GM18526 (cell line): ENCODE measurements around the gene MYH7B.

Source experiments
- POLR2A ChIP-seq: IDR thresholded peaks from 3 replicates; pipeline ENCODE4 v1.6.1; 2011; ENCODE audit not compliant: insufficient read length; ENCODE audit errors: extremely low read depth

Gene MYH7B

DNA sequence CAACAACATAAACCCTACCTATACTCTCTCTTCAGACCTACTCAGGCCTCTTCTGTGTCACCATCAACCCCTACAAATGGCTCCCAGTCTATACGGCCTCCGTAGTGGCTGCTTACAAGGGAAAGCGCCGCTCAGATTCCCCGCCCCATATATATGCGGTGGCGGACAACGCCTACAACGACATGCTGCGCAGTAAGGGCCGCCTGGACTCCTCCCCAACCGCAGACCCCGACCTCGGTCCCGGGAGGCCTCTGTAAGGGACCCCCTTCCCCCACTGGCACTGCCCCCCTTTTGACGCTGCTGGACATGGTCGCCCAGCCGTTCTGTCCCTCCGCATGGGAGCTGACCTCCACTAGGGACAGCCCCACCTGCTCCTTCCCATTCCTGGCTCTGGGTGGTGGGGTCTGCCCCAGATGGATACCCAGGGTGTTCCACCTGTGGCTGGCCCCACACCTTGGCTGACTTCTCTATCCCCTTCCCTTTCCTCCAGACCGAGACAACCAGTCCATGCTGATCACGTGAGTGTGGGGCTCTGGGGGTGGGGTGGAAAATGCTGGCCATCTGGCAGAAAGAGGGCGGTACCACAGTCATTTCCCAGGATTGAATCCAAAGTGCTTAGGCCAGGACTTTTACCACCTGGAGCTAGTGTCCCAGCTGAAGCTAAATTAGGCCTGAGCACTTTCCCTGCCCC is 25.0 kb downstream of the MYH7B start:
- no peak for TF ChIP-seq POLR2A

DNA sequence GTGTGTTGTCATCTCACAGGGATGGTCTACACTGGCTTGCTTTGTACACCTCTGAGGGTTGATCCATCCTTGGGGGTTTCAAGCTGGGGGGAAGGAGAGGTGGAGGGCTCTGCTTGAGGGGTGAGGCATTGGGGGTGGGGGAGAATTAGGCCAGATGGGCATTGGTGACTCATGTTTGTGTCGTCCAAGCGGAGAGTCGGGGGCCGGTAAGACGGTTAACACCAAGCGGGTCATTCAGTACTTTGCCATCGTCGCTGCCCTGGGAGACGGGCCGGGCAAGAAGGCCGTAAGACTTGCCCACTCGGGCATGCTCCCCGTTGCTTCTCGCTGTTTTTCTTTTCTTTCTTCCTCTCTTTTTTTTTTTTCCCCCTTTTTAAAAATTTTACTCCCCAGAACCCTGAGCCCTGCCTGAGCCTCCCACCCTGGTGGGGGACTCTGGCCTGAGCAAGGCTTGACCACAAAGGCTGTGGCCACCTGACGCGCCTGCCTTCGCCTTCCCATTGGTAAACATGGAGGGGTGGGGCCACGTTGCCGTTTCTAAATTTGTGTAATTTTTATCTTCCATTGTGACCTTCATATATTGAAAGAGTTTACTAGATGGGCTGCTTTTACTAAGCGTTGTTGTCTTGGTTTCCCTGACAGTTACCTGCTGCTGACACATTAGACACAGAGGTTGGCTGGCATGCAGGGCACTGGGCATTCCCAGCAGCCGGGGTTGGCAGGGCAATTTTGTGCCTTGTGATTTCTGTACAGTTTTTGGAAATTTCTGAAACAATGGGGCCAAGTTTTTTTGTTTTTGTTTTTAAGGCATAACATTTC is 26.8 kb downstream of the MYH7B start:
- TF ChIP-seq POLR2A = no peak

DNA sequence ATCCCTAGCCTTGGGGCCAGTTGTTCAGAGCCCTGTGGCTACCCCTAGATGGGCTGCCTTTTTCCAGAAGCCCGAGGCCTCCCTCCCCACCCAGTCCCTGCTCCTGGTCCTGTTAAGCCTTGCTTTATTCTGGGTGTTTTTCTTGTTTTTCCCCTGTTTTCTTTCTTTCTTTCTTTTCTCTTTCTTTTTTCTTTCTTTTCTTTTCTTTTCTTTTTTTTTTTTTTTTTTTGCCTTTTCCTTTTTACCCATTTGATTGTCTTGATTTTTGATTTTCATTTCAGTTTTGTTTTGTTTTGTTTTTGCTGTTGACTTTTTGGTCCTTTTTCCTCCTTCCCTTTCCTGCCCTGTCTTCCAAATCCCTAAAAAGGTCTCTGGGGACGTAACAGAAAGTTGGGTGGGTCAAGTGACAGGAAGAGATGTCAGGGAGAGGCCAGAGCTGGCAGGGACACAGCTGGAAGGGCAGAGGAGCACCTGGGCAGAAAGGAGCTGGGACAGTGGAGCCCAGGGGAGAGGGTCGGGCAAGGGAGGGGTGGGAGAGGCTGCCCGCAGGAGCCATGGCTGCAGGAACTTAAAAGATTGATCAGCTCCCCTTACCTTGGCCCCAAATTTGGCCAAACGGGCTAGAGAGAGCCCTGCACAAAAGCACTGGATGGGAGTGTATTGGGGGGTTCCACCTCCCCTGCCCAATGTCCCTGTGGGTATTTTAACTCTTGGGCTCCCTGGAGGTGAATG is 27.6 kb downstream of the MYH7B start:
- no peak for TF ChIP-seq POLR2A

DNA sequence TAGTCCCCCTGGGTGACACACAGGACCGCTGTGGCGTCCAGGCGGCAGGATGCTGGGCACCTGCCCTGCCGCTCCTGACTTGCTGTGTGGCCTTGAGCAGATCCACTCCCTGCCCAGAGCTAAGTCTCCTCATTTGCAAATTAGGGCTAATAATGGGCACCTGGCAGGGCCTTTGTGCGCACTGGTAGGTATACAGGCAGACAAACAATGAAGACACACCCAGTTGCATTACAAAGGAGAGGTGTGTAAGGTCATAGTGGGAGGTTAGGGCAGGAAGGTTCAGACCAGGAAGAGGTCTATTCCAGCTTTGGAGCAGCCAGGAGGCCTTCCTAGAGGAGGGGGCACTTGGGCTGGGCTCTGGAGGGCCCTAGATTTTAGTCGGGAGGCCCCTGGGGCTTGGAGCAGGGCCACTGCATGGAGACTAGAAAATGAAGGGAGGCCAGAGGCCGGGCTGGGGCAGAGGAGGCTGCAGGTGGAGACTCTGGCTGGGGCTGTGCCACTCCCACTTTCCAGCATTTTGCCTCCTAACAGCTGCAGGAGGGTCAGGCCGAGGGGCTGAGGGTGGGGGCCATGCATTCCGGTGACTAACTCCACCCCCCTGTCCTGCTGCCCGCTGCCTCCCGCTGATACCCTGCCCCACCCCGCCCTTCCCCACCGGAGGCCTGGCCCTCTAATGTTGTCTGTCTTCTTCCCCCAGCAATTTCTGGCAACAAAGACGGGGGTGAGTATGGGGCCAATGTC is 28.5 kb downstream of the MYH7B start:
- no peak for TF ChIP-seq POLR2A

DNA sequence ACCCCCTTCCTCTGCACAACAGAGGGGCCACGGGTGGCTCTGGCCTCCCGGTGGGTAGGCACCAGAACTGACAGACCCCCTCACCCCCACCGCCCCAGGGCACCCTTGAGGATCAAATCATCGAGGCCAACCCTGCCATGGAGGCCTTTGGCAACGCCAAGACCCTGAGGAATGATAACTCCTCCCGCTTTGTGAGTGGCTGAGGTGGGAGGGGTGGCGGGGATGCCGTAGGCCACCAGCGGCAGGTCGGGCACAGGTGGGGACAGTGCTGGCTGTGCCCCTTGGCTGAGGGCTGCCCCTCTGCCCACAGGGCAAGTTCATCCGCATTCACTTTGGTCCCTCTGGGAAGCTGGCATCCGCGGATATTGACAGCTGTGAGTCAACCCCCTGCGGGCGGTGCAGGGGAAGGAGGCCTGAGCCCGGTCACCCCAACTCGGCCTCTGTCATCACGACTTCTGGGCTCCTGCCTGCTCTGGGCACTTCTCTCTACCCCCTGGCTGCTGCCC is 29.1 kb downstream of the MYH7B start:
- TF ChIP-seq POLR2A = no peak

DNA sequence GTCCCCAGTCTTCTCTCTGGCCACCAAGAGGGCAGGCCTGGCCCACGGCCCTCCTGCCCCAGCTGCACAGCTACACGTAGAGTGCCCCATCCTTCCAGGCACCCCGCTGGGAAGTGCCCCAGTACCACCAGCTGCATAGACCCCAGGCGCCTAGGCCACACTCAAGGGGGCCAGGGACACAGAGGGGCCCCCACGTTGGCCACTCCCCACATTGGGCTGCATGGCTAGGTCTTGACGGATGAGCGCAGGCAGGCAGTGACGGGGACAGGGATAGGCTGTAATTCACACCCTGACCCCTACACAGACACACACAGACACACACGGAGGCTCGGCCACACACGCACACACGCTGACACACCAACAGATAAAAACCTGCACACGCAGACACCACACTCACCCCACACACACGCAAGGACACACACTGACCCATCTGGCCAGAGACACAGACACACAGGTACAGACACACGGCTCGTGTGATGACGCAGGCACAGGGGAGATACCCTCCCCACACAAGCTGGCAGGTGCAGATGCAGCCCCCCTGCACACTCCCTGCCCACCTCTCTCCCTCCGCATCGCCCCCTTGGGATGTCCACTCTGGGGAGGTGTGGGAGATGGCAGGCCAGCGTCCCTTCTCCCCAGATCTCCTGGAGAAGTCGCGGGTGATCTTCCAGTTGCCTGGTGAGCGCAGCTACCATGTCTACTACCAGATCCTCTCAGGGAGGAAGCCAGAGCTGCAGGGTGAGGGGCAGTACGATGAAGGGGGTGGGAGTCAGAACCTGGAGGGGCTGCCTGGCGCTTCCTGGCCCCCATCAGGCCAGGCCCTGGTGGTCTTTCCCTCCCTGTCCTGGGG is 30.0 kb downstream of the MYH7B start:
- no peak for TF ChIP-seq POLR2A

DNA sequence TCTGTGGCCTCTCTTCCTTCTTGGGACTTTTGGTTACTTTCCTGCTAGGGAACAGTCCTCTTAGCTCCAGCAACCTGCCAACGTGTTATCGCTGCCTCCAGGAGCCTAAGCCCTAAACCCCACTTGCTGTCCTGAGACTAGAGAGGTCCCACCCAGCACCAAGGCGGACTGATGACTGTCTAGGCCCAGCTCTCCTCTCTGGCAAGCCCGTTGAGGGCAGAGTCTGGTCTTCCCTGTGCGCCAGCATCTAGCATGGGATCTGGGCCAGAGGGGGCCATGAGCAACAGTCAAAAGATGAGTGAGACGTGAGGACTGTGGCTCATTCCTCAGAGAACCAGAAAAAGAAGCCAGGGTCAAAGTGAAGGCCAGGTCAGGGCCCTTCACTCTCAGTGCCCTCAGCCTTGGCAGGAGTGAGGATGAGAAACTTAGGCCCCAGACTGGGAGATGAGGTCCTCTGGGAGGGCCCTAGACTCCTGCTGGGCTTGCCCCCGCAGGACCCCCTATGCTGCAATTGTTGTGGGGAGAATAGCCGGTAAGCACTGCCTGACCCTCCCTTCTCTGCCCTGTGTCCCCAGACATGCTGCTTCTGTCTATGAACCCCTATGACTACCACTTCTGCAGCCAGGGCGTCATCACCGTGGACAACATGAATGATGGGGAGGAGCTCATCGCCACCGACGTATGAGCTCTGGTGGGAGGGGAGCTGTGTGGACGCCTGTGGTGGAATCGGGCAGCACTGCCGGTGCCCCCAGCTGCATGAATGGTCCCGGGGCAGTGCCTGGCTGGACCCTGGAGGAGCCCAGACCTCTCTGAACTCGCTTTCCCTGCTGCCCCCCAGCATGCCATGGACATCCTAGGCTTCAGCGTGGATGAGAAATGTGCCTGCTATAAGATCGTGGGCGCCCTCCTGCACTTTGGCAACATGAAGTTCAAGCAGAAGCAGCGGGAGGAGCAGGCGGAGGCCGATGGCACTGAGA is 30.9 kb downstream of the MYH7B start:
- TF ChIP-seq POLR2A = no peak

DNA sequence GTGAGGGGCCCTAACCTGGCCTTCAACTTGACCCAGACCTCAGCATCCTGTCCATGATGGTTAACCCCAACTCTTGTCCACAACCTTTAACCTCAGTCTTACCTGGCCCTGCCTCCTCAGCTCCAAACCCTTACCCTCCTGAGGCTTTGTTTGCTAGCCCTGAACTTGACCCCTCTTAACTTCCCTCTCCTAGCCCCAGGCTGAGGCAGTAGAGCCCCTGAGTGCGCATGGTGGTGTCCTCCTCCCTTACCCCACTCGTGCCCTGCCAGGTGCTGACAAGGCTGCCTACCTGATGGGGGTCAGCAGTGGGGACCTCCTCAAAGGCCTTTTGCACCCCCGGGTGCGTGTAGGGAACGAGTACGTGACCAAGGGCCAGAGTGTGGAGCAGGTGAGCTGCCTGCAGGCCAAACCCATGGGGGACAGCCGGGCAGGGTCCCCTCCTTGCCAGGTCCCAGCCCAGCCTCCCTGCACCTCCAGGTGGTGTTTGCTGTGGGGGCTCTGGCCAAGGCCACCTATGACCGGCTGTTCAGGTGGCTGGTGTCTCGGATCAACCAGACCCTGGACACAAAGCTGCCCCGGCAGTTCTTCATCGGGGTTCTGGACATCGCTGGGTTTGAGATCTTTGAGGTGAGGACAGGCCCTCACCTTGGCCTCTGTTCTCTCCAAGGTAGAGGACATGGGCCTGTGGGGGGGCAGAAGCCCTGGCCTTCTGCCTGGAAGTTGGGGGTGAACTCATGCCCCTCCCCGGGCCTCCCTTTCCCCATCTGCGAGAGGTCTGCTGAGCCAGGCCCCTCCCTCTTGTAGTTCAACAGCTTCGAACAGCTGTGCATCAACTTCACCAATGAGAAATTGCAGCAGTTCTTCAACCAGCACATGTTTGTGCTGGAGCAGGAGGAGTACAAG is 31.9 kb downstream of the MYH7B start:
- TF ChIP-seq POLR2A = no peak

DNA sequence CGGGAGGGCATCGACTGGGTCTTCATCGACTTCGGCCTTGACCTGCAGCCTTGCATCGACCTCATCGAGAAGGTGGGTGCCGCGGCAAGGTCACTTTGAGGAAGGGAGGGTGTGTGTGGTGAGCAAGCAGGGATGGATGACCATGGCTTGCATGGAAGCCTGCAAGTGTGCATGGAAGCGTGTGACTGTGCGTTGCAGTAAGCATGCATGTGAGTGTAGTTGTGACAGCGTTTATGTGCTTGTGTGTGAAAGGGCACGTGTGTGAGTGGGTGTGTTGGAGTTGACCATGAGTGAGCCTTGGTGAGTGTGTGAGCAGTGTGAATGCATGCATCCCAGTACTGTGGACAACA is 32.5 kb downstream of the MYH7B start:
- no peak for TF ChIP-seq POLR2A

DNA sequence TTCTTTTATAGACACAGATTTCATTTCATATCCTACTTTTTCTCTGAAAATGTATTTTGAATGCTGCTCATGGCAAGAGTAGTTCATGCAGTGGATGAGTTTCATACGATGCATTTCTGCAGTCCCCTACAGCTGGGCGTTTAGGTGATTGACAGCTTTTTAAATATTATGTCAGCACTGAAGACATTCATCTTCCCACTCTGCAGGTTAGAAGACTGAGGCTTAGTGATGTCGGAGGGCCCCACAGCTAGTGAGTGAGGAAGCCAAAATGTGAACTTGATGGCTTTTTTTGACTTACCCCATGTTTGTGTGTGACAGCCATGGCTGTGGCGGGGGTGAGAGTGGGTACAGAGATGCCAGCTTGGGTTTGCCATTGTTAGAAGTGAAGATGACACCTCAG is 33.5 kb downstream of the MYH7B start:
- no peak for TF ChIP-seq POLR2A

DNA sequence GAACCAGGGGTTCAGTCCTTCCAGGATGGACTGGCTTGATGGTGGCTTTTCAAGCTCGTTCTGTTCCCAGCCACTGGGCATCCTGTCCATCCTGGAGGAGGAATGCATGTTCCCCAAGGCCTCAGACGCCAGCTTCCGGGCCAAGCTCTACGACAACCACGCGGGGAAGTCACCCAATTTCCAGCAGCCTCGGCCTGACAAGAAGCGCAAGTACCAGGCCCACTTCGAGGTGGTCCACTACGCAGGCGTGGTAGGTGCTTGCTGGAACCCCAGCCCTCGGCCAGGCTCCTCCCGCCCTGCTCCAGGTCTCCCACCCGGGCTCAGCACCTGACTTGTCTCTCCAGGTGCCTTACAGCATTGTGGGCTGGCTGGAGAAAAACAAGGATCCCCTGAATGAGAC is 34.0 kb downstream of the MYH7B start:
- TF ChIP-seq POLR2A = no peak

DNA sequence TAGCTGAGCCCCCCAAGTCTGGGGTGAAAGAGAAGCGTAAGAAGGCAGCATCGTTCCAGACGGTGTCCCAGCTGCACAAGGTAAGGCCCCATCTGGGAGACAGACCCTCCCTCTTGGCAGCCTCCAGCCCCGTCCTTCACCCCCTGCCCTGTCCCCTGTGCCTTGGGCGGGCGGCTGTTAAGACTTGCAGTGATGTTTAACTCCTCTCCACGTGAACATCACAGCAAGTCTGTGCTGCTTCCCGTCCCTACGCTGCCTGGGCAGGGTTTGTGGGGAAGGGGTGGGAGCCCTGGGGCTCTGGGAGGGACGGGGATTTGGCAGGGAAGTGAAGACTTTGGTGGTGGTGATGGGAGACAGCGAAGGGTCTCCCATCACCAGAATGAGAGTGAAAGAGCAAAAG is 34.6 kb downstream of the MYH7B start:
- TF ChIP-seq POLR2A = no peak

DNA sequence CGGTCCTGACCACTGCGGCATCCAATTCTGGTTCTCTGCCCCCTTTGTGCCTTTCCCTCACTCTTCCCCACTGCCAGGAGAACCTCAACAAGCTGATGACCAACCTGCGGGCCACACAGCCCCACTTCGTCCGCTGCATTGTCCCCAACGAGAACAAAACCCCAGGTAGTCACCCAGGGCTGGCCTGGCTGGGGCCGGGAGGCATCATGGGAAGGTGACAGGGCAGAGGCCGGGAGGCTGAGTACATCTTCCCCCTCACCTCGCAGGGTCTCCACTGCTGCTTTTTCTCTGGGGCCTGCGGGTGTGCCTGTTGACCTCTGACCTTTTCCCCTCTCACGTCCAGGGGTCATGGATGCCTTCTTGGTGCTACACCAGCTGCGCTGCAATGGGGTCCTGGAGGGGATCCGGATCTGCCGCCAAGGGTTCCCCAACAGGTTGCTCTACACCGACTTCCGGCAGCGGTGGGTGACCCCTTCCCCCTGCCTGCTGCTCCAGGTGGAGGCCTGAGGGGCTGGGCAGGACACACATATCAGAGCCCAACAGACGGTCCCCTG is 35.1 kb downstream of the MYH7B start:
- TF ChIP-seq POLR2A = no peak
